NCI-H146 treated with DMSO at 0.1 percent for 48 hours (cell line): Measurements from ENCODE around the gene SLC41A2.
A peak's percentile ranks its signal among the peaks of the same experiment; 100 is the strongest.
"Not testable (repeated sequence)": the region's sequence is repeated elsewhere in the genome, so short reads cannot be mapped to it uniquely, and the experiment has no call there.

Source experiments
- DNase-seq: peaks from one replicate; lab custom pipeline; 2025; ENCODE audit not compliant: unreplicated experiment; lab: John Stamatoyannopoulos, UW

SLC41A2 gene

GRCh38 chr12:104958001-104958804 lies at the start of gene SLC41A2:
SLC41A2 (minus strand) TSS chr12:104958290; CDS start chr12:104928527, 29,763 bp downstream.
- peak; percentile 59 for DNase-seq

- DNase-seq = no peak
Measured at GRCh38 chr12:105001476-105001875, 43.4 kb upstream of the SLC41A2 start.

- no peak for DNase-seq
Measured at GRCh38 chr12:104999347-104999685, 41.2 kb upstream of the SLC41A2 start.

GRCh38 chr12:104998423-104999346 lies 40.6 kb upstream of the SLC41A2 start:
- peak; percentile 58 for DNase-seq

GRCh38 chr12:104997541-104997940 lies 39.5 kb upstream of the SLC41A2 start:
- no peak for DNase-seq

GRCh38 chr12:104994336-104994735 lies 36.2 kb upstream of the SLC41A2 start:
- no peak for DNase-seq

GRCh38 chr12:104991565-104992128 lies 33.6 kb upstream of the SLC41A2 start:
- no peak for DNase-seq

- no peak for DNase-seq
Measured at GRCh38 chr12:104990950-104991349, 32.9 kb upstream of the SLC41A2 start.

GRCh38 chr12:104986022-104986941 lies 28.2 kb upstream of the SLC41A2 start, which contains the start of gene NOPCHAP1:
NOPCHAP1 (plus strand) TSS chr12:104986316; CDS start chr12:104986353, 37 bp downstream.
- DNase-seq = peak; percentile 89

GRCh38 chr12:104985206-104985605 lies 27.1 kb upstream of the SLC41A2 start:
- peak; percentile 7 for DNase-seq

- DNase-seq = not testable (repeated sequence)
Measured at GRCh38 chr12:104977688-104978087, 19.6 kb upstream of the SLC41A2 start.

GRCh38 chr12:104976703-104977102 lies 18.6 kb upstream of the SLC41A2 start:
- no peak for DNase-seq

- no peak for DNase-seq
Measured at GRCh38 chr12:104975587-104976343, 17.7 kb upstream of the SLC41A2 start.

- no peak for DNase-seq
Measured at GRCh38 chr12:104974626-104975290, 16.7 kb upstream of the SLC41A2 start.

GRCh38 chr12:104973250-104973649 lies 15.2 kb upstream of the SLC41A2 start:
- DNase-seq = no peak

- DNase-seq = no peak
Measured at GRCh38 chr12:104971306-104971705, 13.2 kb upstream of the SLC41A2 start.

GRCh38 chr12:104969343-104969742 lies 11.3 kb upstream of the SLC41A2 start:
- DNase-seq = no peak

GRCh38 chr12:104966677-104967076 lies 8.6 kb upstream of the SLC41A2 start:
- DNase-seq = no peak

GRCh38 chr12:104964856-104965205 lies 6.7 kb upstream of the SLC41A2 start:
- DNase-seq = no peak
